Right lobe of liver (tissue), 6 donors: ENCODE measurements around the gene SDK1. TPM values are rescaled to one million over a fixed set of nuclear protein-coding genes. Genes with fewer than 3 reads are reported as not detected.

Source experiments
- ATAC-seq, 4 donors: fragments of 200-7000 bp; cut with Tn5 transposase; one replicate each; pipeline ENCODE4 v1.9.1; 2020; ENCODE audit warnings: mild to moderate bottlenecking in 4 of 4, moderate library complexity in 4 of 4
- DNase-seq, 3 donors: peaks; one replicate each; pipeline ENCODE4 v3.0.0-alpha.2; 2020
- H3K27ac ChIP-seq, 3 donors: fragments of 200-600 bp; one replicate each; pipeline ENCODE4 v1.8.0; 2022
- H3K27me3 ChIP-seq, 2 donors: fragments of 200-600 bp; one replicate each; pipeline ENCODE4 v1.8.0; 2022
- H3K36me3 ChIP-seq, 4 donors: fragments of 200-600 bp; sonication (generic) in 1 of 4; one replicate each; pipeline versions ENCODE4 v1.5.1 to v1.8.0; 2017 to 2022; ENCODE audit warnings: control low read depth in 1 of 4
- H3K4me1 ChIP-seq, 4 donors: fragments of 200-600 bp; sonication (generic) in 1 of 4; one replicate each; pipeline versions ENCODE4 v1.5.1 to v1.8.0; 2017 to 2022; ENCODE audit warnings: control low read depth in 1 of 4
- H3K4me3 ChIP-seq, 3 donors: fragments of 200-600 bp; one replicate each; pipeline ENCODE4 v1.8.0; 2022
- H3K9me3 ChIP-seq, 4 donors: fragments of 200-600 bp; sonication (generic) in 1 of 4; one replicate each; pipeline versions ENCODE4 v1.5.1 to v1.8.0; 2017 to 2022; ENCODE audit warnings: control low read depth in 1 of 4
- POLR2A ChIP-seq: fragments of 450-650 bp; IDR thresholded peaks from one replicate; pipeline ENCODE4 v1.6.1; 2017; ENCODE audit warnings: antibody characterized with exemption, mild to moderate bottlenecking
- WGBS: methylation state at CpG from one replicate; pipeline ENCODE4 v1.1.6; 2018; ENCODE audit warnings: low coverage, low lambda C conversion rate; ENCODE audit not compliant: insufficient coverage; ENCODE audit errors: missing lambda C conversion rate; 5-methylcytosine and 5-hydroxymethylcytosine counted together
- intact Hi-C, 2 donors: fragments of 100-400 bp; cut with DNase I; formaldehyde crosslinking; loops; one replicate each; pipeline versions ENCODE4 v1.11.2 to v1.14.1; 2022
- total RNA-seq, 6 experiments: library from RNA; depleted of rRNA in 2 of 6; stranded (reverse); fragments of >200 nt in 2 of 6; fragmentation: NEBNext Ultra II Directional in 3 of 6; extraction: Animal tissue kit (Norgen Biotek cat#: 25700) in 3 of 6; gene quantifications; one replicate each; pipeline versions ENCODE4 v1.1.0 to v1.2.4, GENCODE V29; 2016 to 2023
- TF ChIP-seq, protein P1 (sequence below), 4 donors: fragments of 200-600 bp in 3 of 4; fragments of 450-650 bp in 1 of 4; IDR thresholded peaks; one replicate each; pipeline versions ENCODE4 v1.5.1 to v1.8.0; 2016 to 2022; ENCODE audit warnings: antibody characterized with exemption in 4 of 4, mild to moderate bottlenecking in 2 of 4
- donor health status: DM: no; HTN: yes; CAD: no.
- donor health status: DM: no; HTN: no; CAD: no.
- donor health status: DM: no; HTN: no; CAD: no.
- donor health status: DM: no; HTN: yes; CAD: no.
- donor health status: DM: no; HTN: yes; CAD: no.

The SDK1 gene
- total RNA-seq, 6 experiments from 2014 or later = 0.07 to 1.4 (median 0.65) TPM

DNA sequence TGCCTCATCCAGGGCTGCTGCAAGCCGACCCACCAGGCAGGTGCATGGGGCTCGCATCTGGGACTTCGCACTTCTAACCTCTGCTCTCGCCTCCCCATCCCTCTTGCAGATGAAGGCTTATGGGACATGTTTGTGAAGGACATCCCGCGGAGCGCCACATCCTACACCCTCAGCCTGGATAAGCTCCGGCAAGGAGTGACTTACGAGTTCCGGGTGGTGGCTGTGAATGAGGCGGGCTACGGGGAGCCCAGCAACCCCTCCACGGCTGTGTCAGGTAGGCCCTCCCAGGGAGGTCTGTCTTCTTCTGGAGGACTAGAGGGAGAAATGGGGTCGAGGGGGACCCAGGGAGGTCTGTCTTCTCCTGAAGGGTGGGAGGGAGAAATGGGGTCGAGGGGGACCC, 932.1 kb downstream of the SDK1 start:
- DNase-seq = peak in 1 of 3 donors; percentile 35
- ATAC-seq = no peak
- Histone ChIP-seq H3K36me3 (no peaks in the 10 kb centered on the region), H3K9me3 (no peaks in the 10 kb centered on the region), H3K27ac (no peak overlapping the region), H3K4me1 (no peaks in the 10 kb centered on the region), H3K27me3 (no peaks in the 10 kb centered on the region), H3K4me3 (no peak overlapping the region)
- no peak for TF ChIP-seq POLR2A
- TF ChIP-seq, protein P1, sequence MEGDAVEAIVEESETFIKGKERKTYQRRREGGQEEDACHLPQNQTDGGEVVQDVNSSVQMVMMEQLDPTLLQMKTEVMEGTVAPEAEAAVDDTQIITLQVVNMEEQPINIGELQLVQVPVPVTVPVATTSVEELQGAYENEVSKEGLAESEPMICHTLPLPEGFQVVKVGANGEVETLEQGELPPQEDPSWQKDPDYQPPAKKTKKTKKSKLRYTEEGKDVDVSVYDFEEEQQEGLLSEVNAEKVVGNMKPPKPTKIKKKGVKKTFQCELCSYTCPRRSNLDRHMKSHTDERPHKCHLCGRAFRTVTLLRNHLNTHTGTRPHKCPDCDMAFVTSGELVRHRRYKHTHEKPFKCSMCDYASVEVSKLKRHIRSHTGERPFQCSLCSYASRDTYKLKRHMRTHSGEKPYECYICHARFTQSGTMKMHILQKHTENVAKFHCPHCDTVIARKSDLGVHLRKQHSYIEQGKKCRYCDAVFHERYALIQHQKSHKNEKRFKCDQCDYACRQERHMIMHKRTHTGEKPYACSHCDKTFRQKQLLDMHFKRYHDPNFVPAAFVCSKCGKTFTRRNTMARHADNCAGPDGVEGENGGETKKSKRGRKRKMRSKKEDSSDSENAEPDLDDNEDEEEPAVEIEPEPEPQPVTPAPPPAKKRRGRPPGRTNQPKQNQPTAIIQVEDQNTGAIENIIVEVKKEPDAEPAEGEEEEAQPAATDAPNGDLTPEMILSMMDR (IDR thresholded peaks at IDR 0.05) = no peak
- intact Hi-C loops = no loop called here
- 76% methylated on average over 14 of the region's 15 CpGs for WGBS

DNA sequence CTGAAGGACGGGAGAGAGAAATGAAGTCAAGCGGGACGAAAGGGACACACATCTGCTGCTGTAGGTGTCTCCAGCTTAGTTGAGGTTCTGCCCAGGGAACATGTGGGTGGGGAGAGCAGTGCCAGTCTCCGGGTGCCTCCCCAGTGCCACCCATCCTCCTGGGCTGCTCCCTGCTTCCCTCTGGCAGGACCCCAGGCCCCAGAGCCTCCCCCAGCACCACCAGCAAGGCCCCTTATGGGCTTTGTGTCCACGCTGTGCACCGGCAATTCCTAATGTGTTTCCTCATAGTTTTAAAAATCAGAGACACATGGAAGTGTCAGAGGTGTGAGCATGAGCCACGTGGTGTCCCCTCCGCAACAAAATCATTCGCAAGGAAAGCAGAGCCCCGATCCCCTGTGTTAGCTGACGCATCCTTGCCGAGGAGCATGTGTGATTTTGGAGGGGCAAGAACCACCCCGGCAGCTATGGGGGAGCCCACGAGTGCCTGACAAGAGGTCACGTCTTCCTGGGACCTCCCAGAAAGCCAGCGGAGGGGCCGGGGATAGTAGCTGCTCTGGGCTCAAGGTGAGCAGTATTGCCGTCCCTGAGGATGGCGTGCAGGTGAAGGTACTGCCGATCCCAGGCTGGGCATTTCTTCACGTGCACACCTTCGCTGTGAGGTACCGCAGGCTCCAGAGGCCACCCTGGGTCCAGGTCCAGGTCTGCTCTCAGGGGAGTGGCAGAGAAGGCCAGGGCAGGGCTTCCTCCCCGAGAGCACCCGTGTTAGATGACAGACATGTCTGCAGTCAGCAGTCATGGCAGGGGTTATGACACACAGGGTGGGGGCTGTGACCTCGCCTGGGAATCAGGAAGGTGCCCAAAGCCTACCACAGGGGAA, 932.8 kb downstream of the SDK1 start:
- intact Hi-C loops = no loop called here
- TF ChIP-seq, protein P1 (IDR thresholded peaks at IDR 0.05) = no peak
- no peak for TF ChIP-seq POLR2A
- DNase-seq = peak in 2 of 3 donors; percentile 31 to 39
- Histone ChIP-seq H3K9me3 (no peaks in the 10 kb centered on the region), H3K27ac (no peak overlapping the region), H3K4me1 (no peaks in the 10 kb centered on the region), H3K36me3 (no peaks in the 10 kb centered on the region), H3K27me3 (no peaks in the 10 kb centered on the region), H3K4me3 (no peak overlapping the region)
- WGBS = 80% methylated on average over 1 of the region's 26 CpGs
- peak in 1 of 4 donors; percentile 22 for ATAC-seq

DNA sequence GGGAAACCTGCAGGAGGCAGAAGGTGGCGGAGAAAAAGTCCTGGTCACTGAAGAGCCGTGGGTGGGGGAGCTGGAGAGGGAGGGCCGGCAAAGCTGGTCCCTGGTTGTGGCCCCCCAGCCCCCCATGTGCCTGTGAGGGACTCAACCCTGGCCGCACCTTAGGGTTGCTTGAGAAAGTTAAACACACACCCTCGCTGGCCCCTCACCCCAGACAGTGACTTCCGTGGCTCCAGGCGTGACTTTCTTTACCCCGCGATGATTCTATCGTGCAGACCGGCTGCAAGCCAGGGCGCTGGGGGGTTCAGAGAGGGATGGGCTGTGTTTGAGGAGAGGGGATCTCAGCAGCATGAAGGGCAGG, 933.4 kb downstream of the SDK1 start:
- no peak overlapping the region for H3K4me3 ChIP-seq
- 60% methylated on average over 2 of the region's 12 CpGs for WGBS
- H3K27ac ChIP-seq = no peak overlapping the region
- no peaks in the 10 kb centered on the region for H3K9me3 ChIP-seq
- ATAC-seq = no peak
- H3K4me1 ChIP-seq = no peaks in the 10 kb centered on the region
- H3K36me3 ChIP-seq = no peaks in the 10 kb centered on the region
- intact Hi-C loops = no loop called here
- H3K27me3 ChIP-seq = no peaks in the 10 kb centered on the region
- TF ChIP-seq POLR2A = no peak
- TF ChIP-seq, protein P1 (IDR thresholded peaks at IDR 0.05) = no peak
- peak in 1 of 3 donors; percentile 21 for DNase-seq

GRCh38 chr7:4234886-4235285, 933.8 kb downstream of the SDK1 start:
- TF ChIP-seq, protein P1 (IDR thresholded peaks at IDR 0.05) = no peak
- TF ChIP-seq POLR2A = no peak
- Histone ChIP-seq H3K36me3 (no peaks in the 10 kb centered on the region), H3K27ac (no peak overlapping the region), H3K4me3 (no peak overlapping the region), H3K9me3 (no peaks in the 10 kb centered on the region), H3K27me3 (no peaks in the 10 kb centered on the region), H3K4me1 (no peaks in the 10 kb centered on the region)
- DNase-seq (no peak), ATAC-seq (no peak)
- intact Hi-C loops = no loop called here
- 90% methylated on average over 3 of the region's 9 CpGs for WGBS
